ENCODE results near the gene PAX8. TPM values are rescaled to one million over a fixed set of nuclear protein-coding genes. Genes with fewer than 3 reads are reported as not detected.

Gene PAX8
- total RNA-seq, 4 donors from 2014 or later, result 2.3 to 7.7 (median 5.6) TPM

- TF ChIP-seq POLR2AphosphoS5 (IDR thresholded peaks at IDR 0.05) (no peak), CTCF (IDR thresholded peaks at IDR 0.05) (no peak), POLR2A (IDR thresholded peaks at IDR 0.05) (no peak), EP300 (IDR thresholded peaks at IDR 0.05) (no peak)
Observed at GRCh38 chr2:113197347-113198047, 81.2 kb downstream of the PAX8 start.

GRCh38 chr2:113196839-113197238 lies 81.9 kb downstream of the PAX8 start:
- WGBS, result 90% methylated on average over 4 of the region's 4 CpGs
- Histone ChIP-seq H3K4me3 (no peak overlapping the region), H3K4me1 (peaks cover 34% of the 10 kb centered on the region), H3K9me3 (no peaks in the 10 kb centered on the region), H3K36me3 (peaks cover 15% of the 10 kb centered on the region), H3K27me3 (no peaks in the 10 kb centered on the region), H3K27ac (no peak overlapping the region)
- DNase-seq (ENCODE audit: low spot score in 2 of 2), result no peak
- TF ChIP-seq POLR2AphosphoS5 (IDR thresholded peaks at IDR 0.05), result no peak
- no peak for TF ChIP-seq EP300 (IDR thresholded peaks at IDR 0.05)
- TF ChIP-seq CTCF (IDR thresholded peaks at IDR 0.05), result no peak
- TF ChIP-seq POLR2A (IDR thresholded peaks at IDR 0.05), result no peak

More at GRCh38 chr2:113197347-113198047, 81.2 kb downstream of the PAX8 start:
- Histone ChIP-seq H3K4me1 (peaks cover 41% of the 10 kb centered on the region), H3K36me3 (peaks cover 12% of the 10 kb centered on the region), H3K27me3 (no peaks in the 10 kb centered on the region), H3K4me3 (no peak overlapping the region), H3K27ac (no peak overlapping the region), H3K9me3 (no peaks in the 10 kb centered on the region)
- 85% methylated on average over 17 of the region's 17 CpGs for WGBS
- DNase-seq (ENCODE audit: low spot score in 2 of 2), result no peak

- Histone ChIP-seq H3K27me3 (no peaks in the 10 kb centered on the region), H3K27ac (no peak overlapping the region), H3K4me1 (peaks cover 26% of the 10 kb centered on the region), H3K36me3 (peaks cover 7% of the 10 kb centered on the region), H3K9me3 (no peaks in the 10 kb centered on the region), H3K4me3 (no peak overlapping the region)
- WGBS, result 92% methylated on average over 10 of the region's 11 CpGs
- DNase-seq (ENCODE audit: low spot score in 2 of 2), result no peak
- TF ChIP-seq CTCF (IDR thresholded peaks at IDR 0.05), result no peak
- TF ChIP-seq POLR2A (IDR thresholded peaks at IDR 0.05), result no peak
Observed at GRCh38 chr2:113195923-113196501, 82.7 kb downstream of the PAX8 start.

GRCh38 chr2:113192459-113193100 lies 86.1 kb downstream of the PAX8 start:
- WGBS, result 67% methylated on average over 3 of the region's 7 CpGs
- no peak for DNase-seq (ENCODE audit: low spot score in 2 of 2)
- H3K4me3 ChIP-seq, result no peak overlapping the region
- H3K4me1 ChIP-seq, result no peaks in the 10 kb centered on the region
- H3K27ac ChIP-seq, result no peak overlapping the region
- no peaks in the 10 kb centered on the region for H3K27me3 ChIP-seq
- H3K36me3 ChIP-seq, result peaks cover 7% of the 10 kb centered on the region
- no peak for TF ChIP-seq POLR2A (IDR thresholded peaks at IDR 0.05)
- TF ChIP-seq POLR2AphosphoS5 (IDR thresholded peaks at IDR 0.05), result no peak
- TF ChIP-seq EP300 (IDR thresholded peaks at IDR 0.05), result no peak
- TF ChIP-seq CTCF (IDR thresholded peaks at IDR 0.05), result no peak
- H3K9me3 ChIP-seq, result no peaks in the 10 kb centered on the region

- Histone ChIP-seq H3K9me3 (no peaks in the 10 kb centered on the region), H3K4me1 (no peaks in the 10 kb centered on the region), H3K36me3 (peaks cover 5% of the 10 kb centered on the region), H3K27me3 (no peaks in the 10 kb centered on the region), H3K4me3 (no peak overlapping the region), H3K27ac (no peak overlapping the region)
- 48% methylated on average over 1 of the region's 1 CpG for WGBS
- TF ChIP-seq POLR2A (IDR thresholded peaks at IDR 0.05) (no peak), EP300 (IDR thresholded peaks at IDR 0.05) (no peak), CTCF (IDR thresholded peaks at IDR 0.05) (no peak), POLR2AphosphoS5 (IDR thresholded peaks at IDR 0.05) (no peak)
- DNase-seq (ENCODE audit: low spot score in 2 of 2), result no peak
Observed at GRCh38 chr2:113190871-113191270, 87.8 kb downstream of the PAX8 start.

All from suprapubic skin (tissue), 4 donors.